SKM-1 (cell line): Measurements from ENCODE around the gene KCNAB1.
"Not testable (repeated sequence)": the region's sequence is repeated elsewhere in the genome, so short reads cannot be mapped to it uniquely, and the experiment has no call there.

Experiments
- DNase-seq: peaks from one replicate; lab custom pipeline; 2025; ENCODE audit not compliant: unreplicated experiment; lab: John Stamatoyannopoulos, UW

KCNAB1 gene

GRCh38 chr3:156216216-156216615 is 95.8 kb downstream of the KCNAB1 start:
- DNase-seq, result no peak

GRCh38 chr3:156216852-156217251 is 96.5 kb downstream of the KCNAB1 start:
- no peak for DNase-seq

- no peak for DNase-seq
These were observed 97.4 kb downstream of the KCNAB1 start for GRCh38 chr3:156217674-156218352.

GRCh38 chr3:156218353-156218744 is 98.0 kb downstream of the KCNAB1 start:
- DNase-seq, result no peak

GRCh38 chr3:156222381-156222780 is 102.0 kb downstream of the KCNAB1 start:
- DNase-seq, result not testable (repeated sequence)

GRCh38 chr3:156224046-156224445 is 103.7 kb downstream of the KCNAB1 start:
- DNase-seq, result not testable (repeated sequence)

- DNase-seq, result no peak
These were observed 106.5 kb downstream of the KCNAB1 start for GRCh38 chr3:156226676-156227420.

- no peak for DNase-seq
These were observed 107.3 kb downstream of the KCNAB1 start for GRCh38 chr3:156227704-156228103.

- DNase-seq, result no peak
These were observed 110.0 kb downstream of the KCNAB1 start for GRCh38 chr3:156230278-156230900.

- DNase-seq, result not testable (repeated sequence)
These were observed 110.8 kb downstream of the KCNAB1 start for GRCh38 chr3:156231221-156231620.

- no peak for DNase-seq
These were observed 113.5 kb downstream of the KCNAB1 start for GRCh38 chr3:156233876-156234275.

- DNase-seq, result no peak
These were observed 116.3 kb downstream of the KCNAB1 start for GRCh38 chr3:156236556-156237260.

GRCh38 chr3:156240642-156241041 is 120.3 kb downstream of the KCNAB1 start:
- no peak for DNase-seq

GRCh38 chr3:156246961-156247725 is 126.8 kb downstream of the KCNAB1 start:
- DNase-seq, result no peak

GRCh38 chr3:156250550-156250949 is 130.2 kb downstream of the KCNAB1 start:
- no peak for DNase-seq

GRCh38 chr3:156251424-156251823 is 131.0 kb downstream of the KCNAB1 start:
- DNase-seq, result no peak

GRCh38 chr3:156252656-156253055 is 132.3 kb downstream of the KCNAB1 start:
- no peak for DNase-seq

GRCh38 chr3:156253150-156253549 is 132.8 kb downstream of the KCNAB1 start:
- no peak for DNase-seq

- DNase-seq, result no peak
These were observed 135.9 kb downstream of the KCNAB1 start for GRCh38 chr3:156256256-156256655.

GRCh38 chr3:156256945-156257344 is 136.6 kb downstream of the KCNAB1 start:
- no peak for DNase-seq

GRCh38 chr3:156258301-156258700 is 137.9 kb downstream of the KCNAB1 start:
- no peak for DNase-seq
